Keratinocyte (primary cell): ENCODE results near the gene AMACR. TPM values are rescaled to one million over a fixed set of nuclear protein-coding genes. Genes with fewer than 3 reads are reported as not detected.

Experiments
- DNase-seq: peaks from one replicate; pipeline ENCODE4 v3.0.0-alpha.2; 2011; ENCODE audit warnings: low read depth, missing footprints, low spot score
- FAIRE-seq: peaks from 2 replicates; lab custom pipeline; 2011; peaks lifted over from hg19 to GRCh38; lab: Jason Lieb, UNC
- H2AFZ ChIP-seq: 2 replicates; pipeline ENCODE4 v1.6.0; 2012; ENCODE audit warnings: low read length, control low read depth, inconsistent platforms; ENCODE audit not compliant: control insufficient read depth
- H3K27ac ChIP-seq: 2 replicates; pipeline ENCODE4 v1.5.1; 2011; ENCODE audit warnings: low read length; ENCODE audit not compliant: control insufficient read depth, insufficient read depth
- H3K27me3 ChIP-seq: 3 replicates; pipeline ENCODE4 v1.6.0; 2011; ENCODE audit warnings: low read length; ENCODE audit not compliant: control insufficient read depth, insufficient read depth; ENCODE audit errors: extremely low read depth
- H3K36me3 ChIP-seq, 2 experiments: 2 replicates in 1 of 2; 3 replicates in 1 of 2; pipeline ENCODE4 v1.5.1; 2011; ENCODE audit warnings: low read length in 2 of 2, mild to moderate bottlenecking in 1 of 2; ENCODE audit not compliant: control insufficient read depth in 2 of 2, insufficient read depth in 2 of 2; ENCODE audit errors: extremely low read depth in 1 of 2
- H3K4me1 ChIP-seq: 3 replicates; pipeline ENCODE4 v1.5.1; 2011; ENCODE audit warnings: low read length; ENCODE audit not compliant: control insufficient read depth, insufficient read depth; ENCODE audit errors: extremely low read depth
- H3K4me2 ChIP-seq: 3 replicates; pipeline ENCODE4 v1.6.0; 2011; ENCODE audit warnings: low read depth, low read length; ENCODE audit not compliant: control insufficient read depth, insufficient read depth; ENCODE audit errors: extremely low read depth
- H3K4me3 ChIP-seq, 3 experiments: fragments of 200-600 bp in 1 of 3; sonication (generic) in 1 of 3; 2 replicates in 2 of 3; 3 replicates in 1 of 3; pipeline ENCODE4 v1.5.1; 2011 to 2016; ENCODE audit warnings: low read length in 3 of 3, mild to moderate bottlenecking in 3 of 3, control low read depth in 2 of 3, inconsistent platforms in 1 of 3, low read depth in 1 of 3, mixed read lengths in 1 of 3, mixed run types in 1 of 3, moderate library complexity in 1 of 3; ENCODE audit not compliant: control insufficient read depth in 2 of 3, insufficient read depth in 2 of 3; ENCODE audit errors: extremely low read depth in 1 of 3
- H3K79me2 ChIP-seq: 2 replicates; pipeline ENCODE4 v1.6.0; 2012; ENCODE audit warnings: low read length; ENCODE audit not compliant: control insufficient read depth, insufficient read depth
- H3K9ac ChIP-seq: 3 replicates; pipeline ENCODE4 v1.6.0; 2011; ENCODE audit warnings: low read length; ENCODE audit not compliant: control insufficient read depth, insufficient read depth; ENCODE audit errors: extremely low read depth
- H3K9me1 ChIP-seq: 3 replicates; pipeline ENCODE4 v1.6.0; 2011; ENCODE audit warnings: low read length; ENCODE audit not compliant: control insufficient read depth, insufficient read depth; ENCODE audit errors: extremely low read depth
- H3K9me3 ChIP-seq: 2 replicates; pipeline ENCODE4 v1.5.1; 2012; ENCODE audit warnings: low read depth, low read length; ENCODE audit not compliant: control insufficient read depth
- H4K20me1 ChIP-seq: 3 replicates; pipeline ENCODE4 v1.6.0; 2011; ENCODE audit warnings: low read length; ENCODE audit not compliant: control insufficient read depth, insufficient read depth; ENCODE audit errors: extremely low read depth
- CTCF ChIP-seq, 3 experiments: IDR thresholded peaks in 1 of 3; conservative IDR thresholded peaks in 1 of 3; optimal IDR thresholded peaks in 1 of 3; 2 replicates in 2 of 3; 3 replicates in 1 of 3; pipeline versions ENCODE3 to v1.5.1; 2011; ENCODE audit warnings: low read length in 3 of 3, mild to moderate bottlenecking in 3 of 3, moderate library complexity in 2 of 3, control low read depth in 1 of 3, inconsistent platforms in 1 of 3; ENCODE audit not compliant: insufficient read depth in 2 of 3; ENCODE audit errors: extremely low read depth in 1 of 3
- EZH2 ChIP-seq: IDR thresholded peaks from one replicate; pipeline ENCODE4 v1.6.1; 2012; ENCODE audit warnings: inconsistent platforms, mild to moderate bottlenecking, low read length, moderate library complexity
- dilution Hi-C: fragments of 300-500 bp; cut with MboI; formaldehyde crosslinking; loops from one replicate; pipeline ENCODE4 v1.7.0; 2020; ENCODE audit warnings: low sequenced_read_pairs; ENCODE audit not compliant: extremely low pct_ligation_motif_present
- polyA plus RNA-seq, 5 experiments: library from polyadenylated mRNA; depleted of rRNA in 3 of 5; stranded (reverse) in 3 of 5; stranded (forward) in 1 of 5; unstranded in 1 of 5; fragments of >200 nt; gene quantifications; 1 replicate in 1 of 5; 2 replicates in 3 of 5; 3 replicates in 1 of 5; pipeline versions ENCODE4 v1.2.1 to v1.2.3, GENCODE V29; 2011 to 2012; ENCODE audit warnings: missing spikeins in 2 of 5, low read depth in 1 of 5, low replicate concordance in 1 of 5

Gene AMACR
- polyA plus RNA-seq, 1 donor (not counting 4 experiments of a cell fraction or from before 2014, with no cell fraction given), result 20.3 TPM

GRCh38 chr5:33981408-33982162 lies 26.3 kb downstream of the AMACR start:
- Histone ChIP-seq H3K9ac (no peak overlapping the region), H3K9me1 (no peaks in the 10 kb centered on the region), H3K9me3 (no peaks in the 10 kb centered on the region), H3K27me3 (no peaks in the 10 kb centered on the region), H3K79me2 (no peaks in the 10 kb centered on the region), H3K4me2 (no peak overlapping the region), H3K27ac (no peak overlapping the region), H3K4me3 (no peak overlapping the region), H3K36me3 (peaks cover 0 to 1% of the 10 kb centered on the region in 2 experiments), H2AFZ (no peak overlapping the region), H3K4me1 (no peaks in the 10 kb centered on the region), H4K20me1 (no peaks in the 10 kb centered on the region)
- dilution Hi-C loops, result no loop called here
- no peak for TF ChIP-seq CTCF (optimal IDR thresholded peaks at IDR 0.05 in 1 of 3, IDR thresholded peaks at IDR 0.05 in 1 of 3, conservative IDR thresholded peaks at IDR 0.05 in 1 of 3; ENCODE audit: extremely low read depth in 1 of 3, insufficient read depth in 2 of 3, low read length in 3 of 3)
- TF ChIP-seq EZH2, result no peak
- FAIRE-seq, result no peak
- no peak for DNase-seq

- no peak for TF ChIP-seq CTCF (optimal IDR thresholded peaks at IDR 0.05 in 1 of 3, IDR thresholded peaks at IDR 0.05 in 1 of 3, conservative IDR thresholded peaks at IDR 0.05 in 1 of 3; ENCODE audit: extremely low read depth in 1 of 3, insufficient read depth in 2 of 3, low read length in 3 of 3)
- no peak for TF ChIP-seq EZH2
- H3K79me2 ChIP-seq, result no peaks in the 10 kb centered on the region
- H3K4me3 ChIP-seq, result no peak overlapping the region
- DNase-seq (no peak), FAIRE-seq (no peak)
- no peaks in the 10 kb centered on the region for H3K36me3 ChIP-seq
- no peak overlapping the region for H3K4me2 ChIP-seq
- H3K4me1 ChIP-seq, result no peaks in the 10 kb centered on the region
- H3K27me3 ChIP-seq, result peaks cover 10% of the 10 kb centered on the region
- H4K20me1 ChIP-seq, result no peaks in the 10 kb centered on the region
- no peak overlapping the region for H3K27ac ChIP-seq
- H3K9me1 ChIP-seq, result no peaks in the 10 kb centered on the region
- no peak overlapping the region for H2AFZ ChIP-seq
- no peaks in the 10 kb centered on the region for H3K9me3 ChIP-seq
- H3K9ac ChIP-seq, result no peak overlapping the region
- dilution Hi-C loops, result no loop called here
These were observed 27.8 kb downstream of the AMACR start for GRCh38 chr5:33980030-33980429.
